ENCODE results near the gene SEPTIN8.

GRCh38 chr5:132816554-132816953 is 39.5 kb upstream of the SEPTIN8 start:
- no peak for TF ChIP-seq CTCF (IDR thresholded peaks at IDR 0.05)
- no peak for TF ChIP-seq POLR2A (IDR thresholded peaks at IDR 0.05)
